ENCODE measurements around the gene SGMS2.

GRCh38 chr4:107828315-107829090 is 3.8 kb downstream of the SGMS2 start:
- TF ChIP-seq EZH2 (optimal IDR thresholded peaks at IDR 0.05; ENCODE audit: low read depth, low read length), result no peak
- TF ChIP-seq, protein P1, sequence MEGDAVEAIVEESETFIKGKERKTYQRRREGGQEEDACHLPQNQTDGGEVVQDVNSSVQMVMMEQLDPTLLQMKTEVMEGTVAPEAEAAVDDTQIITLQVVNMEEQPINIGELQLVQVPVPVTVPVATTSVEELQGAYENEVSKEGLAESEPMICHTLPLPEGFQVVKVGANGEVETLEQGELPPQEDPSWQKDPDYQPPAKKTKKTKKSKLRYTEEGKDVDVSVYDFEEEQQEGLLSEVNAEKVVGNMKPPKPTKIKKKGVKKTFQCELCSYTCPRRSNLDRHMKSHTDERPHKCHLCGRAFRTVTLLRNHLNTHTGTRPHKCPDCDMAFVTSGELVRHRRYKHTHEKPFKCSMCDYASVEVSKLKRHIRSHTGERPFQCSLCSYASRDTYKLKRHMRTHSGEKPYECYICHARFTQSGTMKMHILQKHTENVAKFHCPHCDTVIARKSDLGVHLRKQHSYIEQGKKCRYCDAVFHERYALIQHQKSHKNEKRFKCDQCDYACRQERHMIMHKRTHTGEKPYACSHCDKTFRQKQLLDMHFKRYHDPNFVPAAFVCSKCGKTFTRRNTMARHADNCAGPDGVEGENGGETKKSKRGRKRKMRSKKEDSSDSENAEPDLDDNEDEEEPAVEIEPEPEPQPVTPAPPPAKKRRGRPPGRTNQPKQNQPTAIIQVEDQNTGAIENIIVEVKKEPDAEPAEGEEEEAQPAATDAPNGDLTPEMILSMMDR (IDR thresholded peaks at IDR 0.05; ENCODE audit: low read length), result no peak
